ENCODE data around the gene GRM5.

DNA sequence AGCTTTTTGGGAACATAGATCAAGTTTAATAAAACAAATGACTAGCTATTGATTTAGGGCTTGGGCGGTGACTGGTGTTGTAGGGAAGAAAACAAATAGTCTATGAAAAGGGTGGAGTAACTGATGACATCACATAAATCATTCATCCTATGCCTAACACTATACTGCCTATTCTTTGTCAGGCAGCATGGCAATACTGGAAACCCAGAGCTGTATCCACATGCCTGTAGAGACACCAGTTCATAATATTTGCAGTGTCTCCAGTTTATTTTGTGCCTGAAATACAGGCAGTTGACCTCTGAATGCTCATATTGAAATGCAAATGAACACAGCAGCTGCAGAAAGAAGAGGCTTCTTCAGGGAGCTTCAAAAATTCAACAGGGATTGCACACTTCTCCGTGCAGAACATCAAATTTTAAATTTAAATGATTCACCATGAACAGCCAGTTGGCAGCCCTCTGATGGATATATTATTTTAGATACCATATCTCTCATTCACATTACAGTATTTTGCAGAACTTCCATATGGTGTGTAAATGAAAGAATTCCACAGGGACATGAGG is 445.1 kb downstream of the GRM5 start:
- TF ChIP-seq, protein P1, sequence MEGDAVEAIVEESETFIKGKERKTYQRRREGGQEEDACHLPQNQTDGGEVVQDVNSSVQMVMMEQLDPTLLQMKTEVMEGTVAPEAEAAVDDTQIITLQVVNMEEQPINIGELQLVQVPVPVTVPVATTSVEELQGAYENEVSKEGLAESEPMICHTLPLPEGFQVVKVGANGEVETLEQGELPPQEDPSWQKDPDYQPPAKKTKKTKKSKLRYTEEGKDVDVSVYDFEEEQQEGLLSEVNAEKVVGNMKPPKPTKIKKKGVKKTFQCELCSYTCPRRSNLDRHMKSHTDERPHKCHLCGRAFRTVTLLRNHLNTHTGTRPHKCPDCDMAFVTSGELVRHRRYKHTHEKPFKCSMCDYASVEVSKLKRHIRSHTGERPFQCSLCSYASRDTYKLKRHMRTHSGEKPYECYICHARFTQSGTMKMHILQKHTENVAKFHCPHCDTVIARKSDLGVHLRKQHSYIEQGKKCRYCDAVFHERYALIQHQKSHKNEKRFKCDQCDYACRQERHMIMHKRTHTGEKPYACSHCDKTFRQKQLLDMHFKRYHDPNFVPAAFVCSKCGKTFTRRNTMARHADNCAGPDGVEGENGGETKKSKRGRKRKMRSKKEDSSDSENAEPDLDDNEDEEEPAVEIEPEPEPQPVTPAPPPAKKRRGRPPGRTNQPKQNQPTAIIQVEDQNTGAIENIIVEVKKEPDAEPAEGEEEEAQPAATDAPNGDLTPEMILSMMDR (IDR thresholded peaks at IDR 0.05) = no peak
- TF ChIP-seq POLR2A (IDR thresholded peaks at IDR 0.05) = no peak

All from tibial nerve (tissue), 3 donors.